Keratinocyte (primary cell): ENCODE results near the gene LRP10. TPM values are rescaled to one million over a fixed set of nuclear protein-coding genes. Genes with fewer than 3 reads are reported as not detected.

ENCODE experiments used
- DNase-seq: peaks from one replicate; pipeline ENCODE4 v3.0.0-alpha.2; 2011; ENCODE audit warnings: low read depth, missing footprints, low spot score
- FAIRE-seq: peaks from 2 replicates; lab custom pipeline; 2011; peaks lifted over from hg19 to GRCh38; lab: Jason Lieb, UNC
- H2AFZ ChIP-seq: 2 replicates; pipeline ENCODE4 v1.6.0; 2012; ENCODE audit warnings: low read length, control low read depth, inconsistent platforms; ENCODE audit not compliant: control insufficient read depth
- H3K27ac ChIP-seq: 2 replicates; pipeline ENCODE4 v1.5.1; 2011; ENCODE audit warnings: low read length; ENCODE audit not compliant: control insufficient read depth, insufficient read depth
- H3K27me3 ChIP-seq: 3 replicates; pipeline ENCODE4 v1.6.0; 2011; ENCODE audit warnings: low read length; ENCODE audit not compliant: control insufficient read depth, insufficient read depth; ENCODE audit errors: extremely low read depth
- H3K36me3 ChIP-seq, 2 experiments: 2 replicates in 1 of 2; 3 replicates in 1 of 2; pipeline ENCODE4 v1.5.1; 2011; ENCODE audit warnings: low read length in 2 of 2, mild to moderate bottlenecking in 1 of 2; ENCODE audit not compliant: control insufficient read depth in 2 of 2, insufficient read depth in 2 of 2; ENCODE audit errors: extremely low read depth in 1 of 2
- H3K4me1 ChIP-seq: 3 replicates; pipeline ENCODE4 v1.5.1; 2011; ENCODE audit warnings: low read length; ENCODE audit not compliant: control insufficient read depth, insufficient read depth; ENCODE audit errors: extremely low read depth
- H3K4me2 ChIP-seq: 3 replicates; pipeline ENCODE4 v1.6.0; 2011; ENCODE audit warnings: low read depth, low read length; ENCODE audit not compliant: control insufficient read depth, insufficient read depth; ENCODE audit errors: extremely low read depth
- H3K4me3 ChIP-seq, 3 experiments: fragments of 200-600 bp in 1 of 3; sonication (generic) in 1 of 3; 2 replicates in 2 of 3; 3 replicates in 1 of 3; pipeline ENCODE4 v1.5.1; 2011 to 2016; ENCODE audit warnings: low read length in 3 of 3, mild to moderate bottlenecking in 3 of 3, control low read depth in 2 of 3, inconsistent platforms in 1 of 3, low read depth in 1 of 3, mixed read lengths in 1 of 3, mixed run types in 1 of 3, moderate library complexity in 1 of 3; ENCODE audit not compliant: control insufficient read depth in 2 of 3, insufficient read depth in 2 of 3; ENCODE audit errors: extremely low read depth in 1 of 3
- H3K79me2 ChIP-seq: 2 replicates; pipeline ENCODE4 v1.6.0; 2012; ENCODE audit warnings: low read length; ENCODE audit not compliant: control insufficient read depth, insufficient read depth
- H3K9ac ChIP-seq: 3 replicates; pipeline ENCODE4 v1.6.0; 2011; ENCODE audit warnings: low read length; ENCODE audit not compliant: control insufficient read depth, insufficient read depth; ENCODE audit errors: extremely low read depth
- H3K9me1 ChIP-seq: 3 replicates; pipeline ENCODE4 v1.6.0; 2011; ENCODE audit warnings: low read length; ENCODE audit not compliant: control insufficient read depth, insufficient read depth; ENCODE audit errors: extremely low read depth
- H3K9me3 ChIP-seq: 2 replicates; pipeline ENCODE4 v1.5.1; 2012; ENCODE audit warnings: low read depth, low read length; ENCODE audit not compliant: control insufficient read depth
- H4K20me1 ChIP-seq: 3 replicates; pipeline ENCODE4 v1.6.0; 2011; ENCODE audit warnings: low read length; ENCODE audit not compliant: control insufficient read depth, insufficient read depth; ENCODE audit errors: extremely low read depth
- EZH2 ChIP-seq: IDR thresholded peaks from one replicate; pipeline ENCODE4 v1.6.1; 2012; ENCODE audit warnings: inconsistent platforms, mild to moderate bottlenecking, low read length, moderate library complexity
- dilution Hi-C: fragments of 300-500 bp; cut with MboI; formaldehyde crosslinking; loops from one replicate; pipeline ENCODE4 v1.7.0; 2020; ENCODE audit warnings: low sequenced_read_pairs; ENCODE audit not compliant: extremely low pct_ligation_motif_present
- polyA plus RNA-seq, 5 experiments: library from polyadenylated mRNA; depleted of rRNA in 3 of 5; stranded (reverse) in 3 of 5; stranded (forward) in 1 of 5; unstranded in 1 of 5; fragments of >200 nt; gene quantifications; 1 replicate in 1 of 5; 2 replicates in 3 of 5; 3 replicates in 1 of 5; pipeline versions ENCODE4 v1.2.1 to v1.2.3, GENCODE V29; 2011 to 2012; ENCODE audit warnings: missing spikeins in 2 of 5, low read depth in 1 of 5, low replicate concordance in 1 of 5
- TF ChIP-seq, protein P1 (sequence below), 3 experiments: IDR thresholded peaks in 1 of 3; conservative IDR thresholded peaks in 1 of 3; optimal IDR thresholded peaks in 1 of 3; 2 replicates in 2 of 3; 3 replicates in 1 of 3; pipeline versions ENCODE3 to v1.5.1; 2011; ENCODE audit warnings: low read length in 3 of 3, mild to moderate bottlenecking in 3 of 3, moderate library complexity in 2 of 3, control low read depth in 1 of 3, inconsistent platforms in 1 of 3; ENCODE audit not compliant: insufficient read depth in 2 of 3; ENCODE audit errors: extremely low read depth in 1 of 3

The LRP10 gene
- polyA plus RNA-seq, 1 donor (not counting 4 experiments of a cell fraction or from before 2014, with no cell fraction given) = 36.7 TPM

DNA sequence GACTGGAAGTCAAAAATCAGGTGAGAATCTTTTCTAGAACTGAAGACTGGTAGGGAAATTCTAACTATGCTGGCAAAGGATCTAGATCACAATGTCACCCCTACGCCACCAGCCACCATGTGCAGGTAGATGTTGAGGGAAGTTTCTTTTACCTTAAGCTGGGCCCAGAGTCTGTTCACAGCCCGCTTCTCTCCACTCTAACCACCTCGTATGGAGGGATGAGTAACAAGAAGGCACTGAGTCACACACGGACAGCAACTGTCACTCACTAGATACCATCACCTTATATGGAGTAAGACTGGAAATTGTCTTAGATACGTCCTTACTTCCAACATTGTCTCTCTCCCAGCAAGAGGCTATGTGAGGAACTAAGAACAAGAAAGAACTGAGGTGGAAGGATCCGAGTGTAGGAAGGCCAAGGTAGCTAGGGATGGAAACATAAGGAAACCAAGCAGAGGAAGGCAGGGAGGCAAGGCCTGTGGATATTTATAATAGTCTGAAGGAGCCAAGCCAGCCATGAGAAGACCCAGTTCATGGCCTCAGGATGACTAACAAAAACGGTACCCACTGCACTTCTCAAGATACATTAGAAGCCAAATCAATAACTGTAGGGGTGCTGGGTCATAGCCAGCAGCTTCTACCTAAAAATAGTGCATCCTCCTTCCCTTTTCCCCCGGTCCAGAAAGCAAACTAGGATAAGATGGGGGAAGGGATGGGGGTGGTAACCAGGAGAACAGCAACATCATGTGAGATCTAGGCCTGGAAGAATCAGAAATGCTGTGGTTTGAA, 27.0 kb downstream of the LRP10 start:
- Histone ChIP-seq H3K4me2 (peak overlapping the region; percentile 7), H2AFZ (no peak overlapping the region), H3K27me3 (no peaks in the 10 kb centered on the region), H3K36me3 (peaks cover 12 to 17% of the 10 kb centered on the region in 2 experiments), H3K27ac (peak overlapping the region; percentile 28), H3K4me1 (peaks cover 14% of the 10 kb centered on the region), H3K9me3 (no peaks in the 10 kb centered on the region), H4K20me1 (no peaks in the 10 kb centered on the region), H3K4me3 (no peak overlapping the region), H3K9me1 (no peaks in the 10 kb centered on the region), H3K9ac (no peak overlapping the region), H3K79me2 (no peaks in the 10 kb centered on the region)
- DNase-seq = no peak
- no peak for TF ChIP-seq EZH2
- TF ChIP-seq, protein P1, sequence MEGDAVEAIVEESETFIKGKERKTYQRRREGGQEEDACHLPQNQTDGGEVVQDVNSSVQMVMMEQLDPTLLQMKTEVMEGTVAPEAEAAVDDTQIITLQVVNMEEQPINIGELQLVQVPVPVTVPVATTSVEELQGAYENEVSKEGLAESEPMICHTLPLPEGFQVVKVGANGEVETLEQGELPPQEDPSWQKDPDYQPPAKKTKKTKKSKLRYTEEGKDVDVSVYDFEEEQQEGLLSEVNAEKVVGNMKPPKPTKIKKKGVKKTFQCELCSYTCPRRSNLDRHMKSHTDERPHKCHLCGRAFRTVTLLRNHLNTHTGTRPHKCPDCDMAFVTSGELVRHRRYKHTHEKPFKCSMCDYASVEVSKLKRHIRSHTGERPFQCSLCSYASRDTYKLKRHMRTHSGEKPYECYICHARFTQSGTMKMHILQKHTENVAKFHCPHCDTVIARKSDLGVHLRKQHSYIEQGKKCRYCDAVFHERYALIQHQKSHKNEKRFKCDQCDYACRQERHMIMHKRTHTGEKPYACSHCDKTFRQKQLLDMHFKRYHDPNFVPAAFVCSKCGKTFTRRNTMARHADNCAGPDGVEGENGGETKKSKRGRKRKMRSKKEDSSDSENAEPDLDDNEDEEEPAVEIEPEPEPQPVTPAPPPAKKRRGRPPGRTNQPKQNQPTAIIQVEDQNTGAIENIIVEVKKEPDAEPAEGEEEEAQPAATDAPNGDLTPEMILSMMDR (optimal IDR thresholded peaks at IDR 0.05 in 1 of 3, IDR thresholded peaks at IDR 0.05 in 1 of 3, conservative IDR thresholded peaks at IDR 0.05 in 1 of 3; ENCODE audit: extremely low read depth in 1 of 3, insufficient read depth in 2 of 3, low read length in 3 of 3) = no peak
- dilution Hi-C loops = no loop called here
- peak; percentile 76 for FAIRE-seq

DNA sequence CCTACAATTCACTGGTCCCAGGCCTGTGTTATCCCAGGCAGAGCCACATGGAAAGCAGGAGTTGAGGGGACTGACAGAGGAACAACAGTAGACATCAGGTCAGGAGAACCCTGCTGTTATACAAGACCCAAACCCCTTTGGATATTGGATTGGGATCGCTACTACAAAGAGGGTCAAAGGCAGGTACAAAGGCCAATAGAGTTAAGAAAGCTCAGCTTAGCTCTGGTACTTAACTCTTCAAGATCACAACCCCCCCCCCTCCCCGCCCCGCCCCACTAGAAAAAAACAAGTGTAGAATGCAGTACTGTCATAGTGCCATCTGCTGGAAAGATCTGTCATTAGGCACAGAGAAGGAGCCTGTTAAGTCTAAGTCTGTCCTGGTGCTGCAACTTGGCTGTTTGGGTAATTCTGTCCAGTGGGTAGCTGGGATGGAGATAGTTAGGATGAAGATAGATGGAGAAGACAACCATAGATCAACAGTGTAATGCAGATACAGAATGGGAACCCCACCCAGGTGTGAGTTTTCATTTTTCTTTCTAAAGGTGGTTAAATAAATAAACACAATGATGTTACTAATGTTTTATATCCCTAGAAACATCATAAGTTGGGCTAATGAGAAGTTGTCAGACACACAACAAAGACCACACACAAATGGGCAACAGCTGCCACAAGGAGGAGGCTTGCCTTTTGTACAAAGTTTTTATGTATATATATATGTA, 28.7 kb downstream of the LRP10 start:
- Histone ChIP-seq H3K4me2 (no peak overlapping the region), H3K4me1 (peaks cover 14% of the 10 kb centered on the region), H2AFZ (no peak overlapping the region), H4K20me1 (no peaks in the 10 kb centered on the region), H3K79me2 (no peaks in the 10 kb centered on the region), H3K36me3 (peaks cover 16 to 24% of the 10 kb centered on the region in 2 experiments), H3K27me3 (no peaks in the 10 kb centered on the region), H3K27ac (no peak overlapping the region), H3K9me3 (no peaks in the 10 kb centered on the region), H3K4me3 (no peak overlapping the region), H3K9me1 (no peaks in the 10 kb centered on the region), H3K9ac (no peak overlapping the region)
- DNase-seq = no peak
- dilution Hi-C loops = no loop called here
- no peak for TF ChIP-seq EZH2
- TF ChIP-seq, protein P1 (optimal IDR thresholded peaks at IDR 0.05 in 1 of 3, IDR thresholded peaks at IDR 0.05 in 1 of 3, conservative IDR thresholded peaks at IDR 0.05 in 1 of 3; ENCODE audit: extremely low read depth in 1 of 3, insufficient read depth in 2 of 3, low read length in 3 of 3) = peak; percentile 58 to 70 (median 64)
- no peak for FAIRE-seq
